Ovary (tissue), 3 donors: Measurements from ENCODE around the gene CADPS2.

Experiments used
- POLR2A ChIP-seq: fragments of 450-650 bp; IDR thresholded peaks from one replicate; pipeline ENCODE4 v1.6.1; 2017; ENCODE audit warnings: antibody characterized with exemption, mild to moderate bottlenecking, moderate library complexity
- TF ChIP-seq, protein P1 (sequence below), 3 donors: fragments of 450-650 bp in 2 of 3; fragments of 200-600 bp in 1 of 3; IDR thresholded peaks; one replicate each; pipeline versions ENCODE4 v1.5.1 to v1.8.0; 2016 to 2022; ENCODE audit warnings: antibody characterized with exemption in 3 of 3, mild to moderate bottlenecking in 1 of 3
- donor health status: DM: no; HTN: no; CAD: no.

DNA sequence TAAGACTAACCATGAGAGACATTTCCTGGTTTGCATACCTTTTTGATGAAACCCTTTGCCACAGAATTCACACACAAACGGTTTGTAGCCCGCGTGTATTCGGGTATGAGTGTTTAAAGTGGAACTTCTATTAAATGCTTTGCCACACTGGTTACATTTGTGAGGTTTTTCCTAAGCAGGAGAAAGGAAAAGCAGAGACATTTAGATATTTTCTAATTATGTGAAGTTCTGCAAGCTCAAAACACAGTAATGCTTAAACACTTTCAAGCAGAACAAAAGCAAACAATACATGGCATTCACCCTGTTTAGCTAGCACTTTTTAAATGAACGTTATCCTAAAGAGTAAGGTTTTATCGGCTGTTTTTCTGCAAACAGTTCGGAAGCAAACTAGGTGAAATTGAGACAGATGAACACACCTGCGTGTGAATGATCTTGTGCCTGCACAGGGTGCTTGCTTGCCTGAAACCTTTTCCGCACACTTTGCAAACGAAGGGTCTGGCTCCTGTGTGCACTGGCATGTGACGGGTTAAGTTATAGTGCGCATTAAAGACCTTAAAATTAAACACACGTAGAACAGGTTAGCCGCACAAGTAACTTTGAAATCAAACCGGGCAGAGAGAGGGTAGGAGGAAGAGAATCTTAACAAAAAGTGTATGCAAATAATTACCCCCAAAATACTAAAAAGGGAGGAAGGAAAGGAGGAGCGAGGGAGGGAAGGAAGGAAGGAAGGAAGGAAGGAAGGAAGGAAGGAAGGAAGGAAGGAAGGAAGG, 583.3 kb downstream of the CADPS2 start:
- TF ChIP-seq, protein P1, sequence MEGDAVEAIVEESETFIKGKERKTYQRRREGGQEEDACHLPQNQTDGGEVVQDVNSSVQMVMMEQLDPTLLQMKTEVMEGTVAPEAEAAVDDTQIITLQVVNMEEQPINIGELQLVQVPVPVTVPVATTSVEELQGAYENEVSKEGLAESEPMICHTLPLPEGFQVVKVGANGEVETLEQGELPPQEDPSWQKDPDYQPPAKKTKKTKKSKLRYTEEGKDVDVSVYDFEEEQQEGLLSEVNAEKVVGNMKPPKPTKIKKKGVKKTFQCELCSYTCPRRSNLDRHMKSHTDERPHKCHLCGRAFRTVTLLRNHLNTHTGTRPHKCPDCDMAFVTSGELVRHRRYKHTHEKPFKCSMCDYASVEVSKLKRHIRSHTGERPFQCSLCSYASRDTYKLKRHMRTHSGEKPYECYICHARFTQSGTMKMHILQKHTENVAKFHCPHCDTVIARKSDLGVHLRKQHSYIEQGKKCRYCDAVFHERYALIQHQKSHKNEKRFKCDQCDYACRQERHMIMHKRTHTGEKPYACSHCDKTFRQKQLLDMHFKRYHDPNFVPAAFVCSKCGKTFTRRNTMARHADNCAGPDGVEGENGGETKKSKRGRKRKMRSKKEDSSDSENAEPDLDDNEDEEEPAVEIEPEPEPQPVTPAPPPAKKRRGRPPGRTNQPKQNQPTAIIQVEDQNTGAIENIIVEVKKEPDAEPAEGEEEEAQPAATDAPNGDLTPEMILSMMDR (IDR thresholded peaks at IDR 0.05): no peak
- no peak for TF ChIP-seq POLR2A
